A673 (cell line): ENCODE measurements around the gene IMMP2L. TPM values are rescaled to one million over a fixed set of nuclear protein-coding genes. Genes with fewer than 3 reads are reported as not detected.

Experiments
- BruUV-seq: library from RNA; stranded (reverse); fragments of 400-500 nt; replicated peaks from 2 replicates; lab custom pipeline; 2021; lab: Mats Ljungman, UMichigan
- CTCF ChIA-PET: fragments of 300-600 bp; sonication (Branson Sonifier 250); formaldehyde crosslinking; loops from one replicate; lab custom pipeline; 2022; ENCODE audit warnings: antibody characterized with exemption; lab: Charles Lee
- POLR2A ChIA-PET: fragments of 300-600 bp; sonication (Branson Sonifier 250); formaldehyde crosslinking; loops from one replicate; lab custom pipeline; 2022; ENCODE audit warnings: antibody characterized with exemption; ENCODE audit not compliant: low non-redundant PET; lab: Charles Lee
- DNase-seq: peaks from one replicate; pipeline ENCODE4 v3.0.0-alpha.2; 2015; ENCODE audit warnings: low spot score
- H3K27ac ChIP-seq: fragments of 200-600 bp; sonication (generic); 2 replicates; pipeline ENCODE4 v1.5.1; 2016; ENCODE audit warnings: mixed run types, low read depth, mild to moderate bottlenecking, mixed read lengths, antibody characterized with exemption, low read length; ENCODE audit not compliant: poor library complexity, severe bottlenecking
- H3K27me3 ChIP-seq: fragments of 200-600 bp; sonication (generic); replicated peaks from 2 replicates; pipeline ENCODE4 v1.6.1; 2017; ENCODE audit warnings: mixed run types, low read depth, mild to moderate bottlenecking, mixed read lengths, antibody characterized with exemption, low read length; ENCODE audit not compliant: insufficient read depth, poor library complexity
- H3K36me3 ChIP-seq: fragments of 200-600 bp; sonication (generic); 2 replicates; pipeline ENCODE4 v1.6.1; 2016; ENCODE audit warnings: mixed run types, mild to moderate bottlenecking, mixed read lengths, antibody characterized with exemption, low read length; ENCODE audit not compliant: insufficient read depth, poor library complexity, severe bottlenecking
- H3K4me1 ChIP-seq: fragments of 200-600 bp; sonication (generic); 2 replicates; pipeline ENCODE4 v1.6.1; 2017; ENCODE audit warnings: mixed run types, mild to moderate bottlenecking, mixed read lengths, antibody characterized with exemption, low read length; ENCODE audit not compliant: insufficient read depth, poor library complexity, severe bottlenecking
- H3K4me3 ChIP-seq: fragments of 200-600 bp; sonication (generic); 2 replicates; pipeline ENCODE4 v1.5.1; 2016; ENCODE audit warnings: low read depth, mixed run types, mild to moderate bottlenecking, mixed read lengths, low read length; ENCODE audit not compliant: poor library complexity, severe bottlenecking
- H3K9me3 ChIP-seq: fragments of 200-600 bp; sonication (generic); 2 replicates; pipeline ENCODE4 v1.6.1; 2016; ENCODE audit warnings: mixed run types, low read depth, mild to moderate bottlenecking, mixed read lengths, antibody characterized with exemption, low read length; ENCODE audit not compliant: poor library complexity, severe bottlenecking
- CTCF ChIP-seq: fragments of 300-800, 200-600 bp; sonication (generic); conservative IDR thresholded peaks from 2 replicates; pipeline ENCODE4 v1.5.1; 2017; ENCODE audit warnings: low read depth, mild to moderate bottlenecking, antibody characterized with exemption, low read length, moderate library complexity, mixed read lengths
- EZH2 ChIP-seq: fragments of 200-600 bp; sonication (generic); IDR thresholded peaks from 2 replicates; pipeline ENCODE4 v1.6.1; 2017; ENCODE audit warnings: borderline replicate concordance, low read depth, mild to moderate bottlenecking, mixed read lengths, antibody characterized with exemption, low read length; ENCODE audit not compliant: poor library complexity, severe bottlenecking
- intact Hi-C: fragments of 100-400 bp; cut with micrococcal nuclease; formaldehyde crosslinking; loops from one replicate; pipeline ENCODE4 v1.10.0; 2022; ENCODE audit not compliant: unreplicated experiment
- total RNA-seq: library from RNA; stranded (reverse); gene quantifications from 2 replicates; pipeline ENCODE4 v1.2.3, GENCODE V29; 2021

IMMP2L gene
- total RNA-seq, 1 experiment from 2014 or later: 10.0 TPM

GRCh38 chr7:111498391-111499007 lies 63.8 kb downstream of the IMMP2L start:
- intact Hi-C loops: no loop called here
- POLR2A ChIA-PET: no interaction called here

GRCh38 chr7:111495173-111495810 lies 67.0 kb downstream of the IMMP2L start:
- Histone ChIP-seq H3K4me1 (no peaks in the 10 kb centered on the region), H3K4me3 (no peak overlapping the region), H3K9me3 (no peaks in the 10 kb centered on the region), H3K27me3 (no peaks in the 10 kb centered on the region), H3K36me3 (no peaks in the 10 kb centered on the region), H3K27ac (no peak overlapping the region)
- no TSS peak for BruUV-seq
- no peak for TF ChIP-seq EZH2
- CTCF ChIA-PET: no interaction called here
- intact Hi-C loops: no loop called here
- DNase-seq: no peak
- POLR2A ChIA-PET: no interaction called here

More at GRCh38 chr7:111498391-111499007, 63.8 kb downstream of the IMMP2L start:
- DNase-seq: no peak
- Histone ChIP-seq H3K4me1 (no peaks in the 10 kb centered on the region), H3K36me3 (no peaks in the 10 kb centered on the region), H3K4me3 (no peak overlapping the region), H3K27ac (no peak overlapping the region), H3K27me3 (no peaks in the 10 kb centered on the region), H3K9me3 (no peaks in the 10 kb centered on the region)
- TF ChIP-seq EZH2 (no peak), CTCF (no peak)
- CTCF ChIA-PET: no interaction called here
- BruUV-seq: no TSS peak

GRCh38 chr7:111492234-111492633 lies 70.1 kb downstream of the IMMP2L start:
- no peak overlapping the region for H3K27ac ChIP-seq
- POLR2A ChIA-PET: no interaction called here
- H3K36me3 ChIP-seq: no peaks in the 10 kb centered on the region
- intact Hi-C loops: no loop called here
- H3K9me3 ChIP-seq: no peaks in the 10 kb centered on the region
- H3K4me1 ChIP-seq: no peaks in the 10 kb centered on the region
- TF ChIP-seq EZH2: no peak
- TF ChIP-seq CTCF: no peak
- no peak overlapping the region for H3K4me3 ChIP-seq
- DNase-seq: no peak
- no peaks in the 10 kb centered on the region for H3K27me3 ChIP-seq
- CTCF ChIA-PET: no interaction called here
- no TSS peak for BruUV-seq
